ENCODE measurements around the gene LZTR1. TPM values are rescaled to one million over a fixed set of nuclear protein-coding genes. Genes with fewer than 3 reads are reported as not detected.

Gene LZTR1
- total RNA-seq, 1 experiment from 2014 or later, result 40.2 TPM

GRCh38 chr22:20968281-20968977 lies 13.7 kb upstream of the LZTR1 start:
- no peak overlapping the region for H3K27ac ChIP-seq (ENCODE audit: low read length)
- ATAC-seq, result no peak
- no peak overlapping the region for H3K4me3 ChIP-seq (ENCODE audit: low read depth in 2 of 2, low read length in 2 of 2)
- CTCF ChIA-PET, result interaction anchor here (0.8 kb wide), 1 partner anchor 83 kb away, joined by 4 read pairs; no protein-coding TSS in a partner anchor
- in situ Hi-C loops (cut with HindIII; ENCODE audit: low pct_unique_long_range_greater_than_20kb, low sequenced_read_pairs) (no loop called here), intact Hi-C loops (cut with micrococcal nuclease; ENCODE audit: unreplicated experiment) (no loop called here)
- BruUV-seq (replicated peaks), result no TSS peak
- no peak for TF ChIP-seq POLR2AphosphoS5 (IDR thresholded peaks at IDR 0.05; ENCODE audit: low read depth, low read length)
- TF ChIP-seq REST (IDR thresholded peaks at IDR 0.05; ENCODE audit: insufficient read depth in 1 of 2, low read depth in 2 of 2, low read length in 1 of 2), result no peak
- no peak for TF ChIP-seq SIN3A (IDR thresholded peaks at IDR 0.05; ENCODE audit: borderline replicate concordance, insufficient read depth, low read depth, low read length)
- TF ChIP-seq TCF7L2 (IDR thresholded peaks at IDR 0.05; ENCODE audit: low read depth, low read length), result no peak
- TF ChIP-seq CTCF (IDR thresholded peaks at IDR 0.05), result no peak
- no peaks in the 10 kb centered on the region for H3K27me3 ChIP-seq (ENCODE audit: control insufficient read depth, insufficient read depth, low read length)
- no peak for DNase-seq (ENCODE audit: low read depth, low spot score)
- POLR2A ChIA-PET, result no interaction called here
- H3K36me3 ChIP-seq (ENCODE audit: control insufficient read depth, insufficient read depth, low read length), result no peaks in the 10 kb centered on the region
- no peaks in the 10 kb centered on the region for H3K9me3 ChIP-seq (ENCODE audit: control insufficient read depth, insufficient read depth, low read depth, low read length)
- H3K4me1 ChIP-seq (ENCODE audit: control insufficient read depth, insufficient read depth, low read length), result peaks cover 3% of the 10 kb centered on the region; the same call in 1 of the 2 replicates

- H3K27me3 ChIP-seq (ENCODE audit: control insufficient read depth, insufficient read depth, low read length), result no peaks in the 10 kb centered on the region
Observed at GRCh38 chr22:20970939-20971657, 11.0 kb upstream of the LZTR1 start.

More at GRCh38 chr22:20970939-20971657, 11.0 kb upstream of the LZTR1 start:
- DNase-seq (ENCODE audit: low read depth, low spot score) (no peak), ATAC-seq (no peak)
- POLR2A ChIA-PET, result interaction anchor here (0.5 kb wide), 2 partner anchors 16 to 186 kb away, joined by 4 to 5 read pairs; no protein-coding TSS in a partner anchor
- H3K27ac ChIP-seq (ENCODE audit: low read length), result no peak overlapping the region
- intact Hi-C loops (cut with micrococcal nuclease; ENCODE audit: unreplicated experiment) (no loop called here), in situ Hi-C loops (cut with HindIII; ENCODE audit: low pct_unique_long_range_greater_than_20kb, low sequenced_read_pairs) (no loop called here)
- H3K4me3 ChIP-seq (ENCODE audit: low read depth in 2 of 2, low read length in 2 of 2), result no peak overlapping the region
- H3K4me1 ChIP-seq (ENCODE audit: control insufficient read depth, insufficient read depth, low read length), result no peaks in the 10 kb centered on the region
- no peaks in the 10 kb centered on the region for H3K36me3 ChIP-seq (ENCODE audit: control insufficient read depth, insufficient read depth, low read length)
- BruUV-seq (replicated peaks), result no TSS peak
- no peaks in the 10 kb centered on the region for H3K9me3 ChIP-seq (ENCODE audit: control insufficient read depth, insufficient read depth, low read depth, low read length)
- TF ChIP-seq REST (IDR thresholded peaks at IDR 0.05; ENCODE audit: insufficient read depth in 1 of 2, low read depth in 2 of 2, low read length in 1 of 2), result no peak
- no peak for TF ChIP-seq SIN3A (IDR thresholded peaks at IDR 0.05; ENCODE audit: borderline replicate concordance, insufficient read depth, low read depth, low read length)
- no peak for TF ChIP-seq CTCF (IDR thresholded peaks at IDR 0.05)
- CTCF ChIA-PET, result interaction anchor here (0.6 kb wide), 1 partner anchor 11 kb away, joined by 4 read pairs; no protein-coding TSS in a partner anchor

Data from Panc1 (cell line).